SK-MEL-5 (cell line): ENCODE data around the gene NBPF11. TPM values are rescaled to one million over a fixed set of nuclear protein-coding genes. Genes with fewer than 3 reads are reported as not detected.
"Not testable (repeated sequence)": the region's sequence is repeated elsewhere in the genome, so short reads cannot be mapped to it uniquely, and the experiment has no call there.

Source experiments
- DNase-seq: peaks from one replicate; pipeline ENCODE4 v3.0.0-alpha.2; 2016; ENCODE audit warnings: low read depth, low spot score
- in situ Hi-C: cut with HindIII; loops from 2 replicates; pipeline ENCODE4 v1.10.0; 2016; ENCODE audit warnings: low sequenced_read_pairs, high pct_unique_total_duplicates, low pct_unique_long_range_greater_than_20kb
- total RNA-seq: library from RNA; depleted of rRNA; stranded (reverse); fragments of >200 nt; shearing (Covaris generic); gene quantifications from 2 replicates; pipeline ENCODE4 v1.2.3, GENCODE V29; 2014

The NBPF11 gene
- total RNA-seq, 1 experiment from 2014 or later: 5.1 TPM

DNA sequence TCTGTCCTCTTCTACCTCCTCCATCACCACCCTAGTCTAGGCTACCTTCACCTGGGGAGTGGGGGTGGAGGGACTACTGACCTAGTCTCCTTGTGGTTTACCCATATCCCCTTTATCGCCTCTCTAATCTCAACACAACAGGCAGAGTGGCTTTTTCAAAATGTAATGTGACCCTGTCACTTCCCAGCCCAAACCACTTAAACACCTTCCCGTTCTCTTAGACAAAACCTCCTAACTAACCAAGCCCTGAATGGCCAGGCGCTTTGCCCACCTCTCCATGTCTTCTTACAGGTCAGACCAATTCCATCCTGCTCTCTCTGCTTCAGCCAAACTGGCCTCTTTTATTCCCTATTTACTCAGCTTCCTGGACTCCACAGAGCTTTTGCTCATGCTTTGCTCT lies 714 bp upstream of the NBPF11 start:
- in situ Hi-C loops, DNase-seq: not testable (repeated sequence)

GRCh38 chr1:148151371-148151819 lies 686 bp downstream of the NBPF11 start:
- in situ Hi-C loops, DNase-seq: not testable (repeated sequence)

- DNase-seq, in situ Hi-C loops: not testable (repeated sequence)
These were observed 1.1 kb downstream of the NBPF11 start for GRCh38 chr1:148150945-148151344.

DNA sequence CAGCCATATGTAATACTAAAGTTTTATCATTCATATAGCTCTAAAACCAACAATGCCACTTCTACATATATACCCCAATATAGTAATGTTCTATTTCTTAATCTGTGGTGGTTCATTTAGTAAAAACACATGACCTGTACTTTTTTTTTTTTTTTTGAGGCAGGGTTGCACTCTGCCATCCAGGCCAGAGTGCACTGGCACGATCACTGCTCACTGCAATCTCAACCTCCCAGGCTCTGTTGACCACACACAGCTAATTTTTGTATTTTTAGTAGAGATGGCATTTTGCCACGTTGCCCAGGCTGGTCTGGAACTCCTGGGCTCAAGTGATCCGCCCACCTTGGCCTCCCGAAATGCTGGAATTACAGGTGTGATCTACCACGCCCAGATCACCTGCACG lies 2.1 kb downstream of the NBPF11 start:
- DNase-seq, in situ Hi-C loops: not testable (repeated sequence)

GRCh38 chr1:148149050-148149815 lies 2.8 kb downstream of the NBPF11 start:
- in situ Hi-C loops, DNase-seq: not testable (repeated sequence)

GRCh38 chr1:148147052-148147838 lies 4.8 kb downstream of the NBPF11 start:
- DNase-seq, in situ Hi-C loops: not testable (repeated sequence)

- in situ Hi-C loops, DNase-seq: not testable (repeated sequence)
These were observed 5.7 kb downstream of the NBPF11 start for GRCh38 chr1:148146191-148146997.

DNA sequence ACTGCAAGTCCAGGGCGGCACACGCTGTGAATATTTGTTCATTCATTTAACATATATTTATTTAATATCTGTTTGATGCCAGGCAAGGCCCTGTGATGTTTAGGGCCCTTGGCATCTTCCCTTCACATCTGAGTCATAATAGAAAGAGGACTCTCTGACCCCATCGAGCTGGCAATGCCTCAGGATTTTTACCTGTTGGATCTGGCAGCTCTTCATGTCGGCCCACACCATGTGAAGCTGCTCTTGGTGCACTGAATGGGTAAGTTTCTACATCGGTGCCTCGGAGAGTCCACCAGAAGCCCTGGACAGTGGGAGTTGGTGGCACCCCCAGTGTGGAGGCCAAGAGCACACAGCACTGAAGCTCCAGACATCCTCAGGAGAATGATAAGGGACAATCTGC lies 8.9 kb downstream of the NBPF11 start:
- DNase-seq, in situ Hi-C loops: not testable (repeated sequence)

DNA sequence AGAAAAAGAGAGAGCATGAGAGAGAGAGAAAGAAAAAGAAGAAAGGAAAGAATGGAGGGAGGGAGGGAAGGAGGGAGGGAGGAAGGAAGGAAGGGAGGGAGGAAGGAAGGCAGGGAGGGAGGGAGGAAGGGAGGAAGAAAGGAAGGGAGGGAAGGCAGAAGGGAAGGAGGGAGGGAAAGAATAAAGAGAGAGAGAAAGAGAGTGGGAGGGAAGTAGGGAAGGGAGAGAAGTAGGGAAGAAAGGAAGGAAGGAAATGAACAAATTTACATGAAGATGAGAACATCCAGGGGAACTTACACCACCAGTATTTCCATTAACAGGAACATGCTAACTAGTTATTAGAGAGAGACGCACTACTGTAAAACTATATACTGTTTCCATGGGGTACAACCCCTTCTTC lies 10.1 kb downstream of the NBPF11 start:
- DNase-seq, in situ Hi-C loops: not testable (repeated sequence)

DNA sequence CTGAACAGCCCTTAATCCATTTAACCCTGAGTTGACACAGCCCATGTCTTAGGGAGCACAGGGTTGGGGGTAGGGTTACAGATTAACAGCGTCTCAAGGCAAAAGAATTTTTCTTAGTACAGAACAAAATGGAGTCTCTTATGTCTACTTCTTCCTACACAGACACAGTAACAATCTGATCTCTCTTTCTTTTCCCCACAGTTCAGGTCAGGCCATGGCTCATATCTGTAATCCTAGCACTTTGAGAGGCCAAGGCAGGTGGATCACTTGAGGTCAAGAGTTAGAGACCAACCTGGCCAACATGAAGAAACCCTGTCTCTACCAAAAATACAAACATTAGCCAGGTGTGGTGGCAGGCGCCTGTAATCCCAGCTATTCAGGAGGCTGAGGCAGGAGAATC lies 13.5 kb downstream of the NBPF11 start:
- in situ Hi-C loops, DNase-seq: not testable (repeated sequence)

- in situ Hi-C loops, DNase-seq: not testable (repeated sequence)
These were observed 29.7 kb downstream of the NBPF11 start for GRCh38 chr1:148122341-148122740.

GRCh38 chr1:148120395-148120794 lies 31.7 kb downstream of the NBPF11 start:
- peak; percentile 66 for DNase-seq
- in situ Hi-C loops: not testable (repeated sequence)

GRCh38 chr1:148095732-148096131 lies 56.3 kb downstream of the NBPF11 start:
- in situ Hi-C loops, DNase-seq: not testable (repeated sequence)

GRCh38 chr1:148086196-148086595 lies 65.9 kb downstream of the NBPF11 start:
- DNase-seq, in situ Hi-C loops: not testable (repeated sequence)

- DNase-seq, in situ Hi-C loops: not testable (repeated sequence)
These were observed 70.9 kb downstream of the NBPF11 start for GRCh38 chr1:148081205-148081604.

DNA sequence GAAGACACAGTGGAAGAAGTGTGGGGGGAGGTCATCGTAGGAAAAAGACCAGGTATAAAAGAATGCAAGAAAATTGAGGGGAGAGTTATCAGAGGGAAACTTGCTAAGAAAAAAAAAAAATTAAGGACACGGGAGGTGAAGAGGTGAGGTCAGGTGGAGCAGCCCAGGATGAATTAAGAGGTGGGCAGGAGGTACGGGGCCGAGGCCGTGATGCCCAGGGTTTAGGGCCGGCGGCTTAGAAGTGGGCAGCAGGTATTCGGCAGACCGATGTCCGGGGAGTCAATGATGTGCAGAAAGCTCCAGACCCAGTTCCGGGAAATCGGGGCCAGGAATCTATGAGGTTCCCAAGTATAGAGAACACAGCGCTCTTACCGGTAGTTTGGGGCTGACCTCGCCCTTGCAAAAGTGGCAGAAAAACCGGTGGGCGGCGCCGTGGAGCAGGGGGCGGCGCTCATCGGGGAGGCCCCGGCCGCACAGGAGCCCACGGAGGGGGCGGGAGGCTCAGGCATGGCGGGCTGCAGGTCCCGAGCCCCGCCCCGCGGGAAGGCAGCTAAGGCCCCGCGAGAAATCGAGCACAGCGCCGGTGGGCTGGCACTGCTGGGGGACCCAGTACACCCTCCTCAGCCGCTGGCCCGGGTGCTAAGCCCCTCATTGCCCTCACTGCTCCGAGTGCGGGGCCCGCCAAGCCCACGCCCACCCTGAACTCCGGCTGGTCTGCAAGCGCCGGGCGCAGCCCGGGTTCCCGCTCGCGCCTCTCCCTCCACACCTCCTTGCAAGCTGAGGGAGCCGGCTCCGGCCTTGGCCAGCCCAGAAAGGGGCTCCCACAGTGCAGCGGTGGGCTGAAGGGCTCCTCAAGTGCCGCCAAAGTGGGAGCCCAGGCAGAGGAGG lies 73.2 kb downstream of the NBPF11 start:
- in situ Hi-C loops, DNase-seq: not testable (repeated sequence)

GRCh38 chr1:148078090-148078489 lies 74.0 kb downstream of the NBPF11 start:
- in situ Hi-C loops, DNase-seq: not testable (repeated sequence)
